ENCODE measurements around the gene SGTA. TPM values are rescaled to one million over a fixed set of nuclear protein-coding genes. Genes with fewer than 3 reads are reported as not detected.

Gene SGTA
- total and polyA plus RNA-seq, 2 of the 13 experiments (the other 11 are each of a cell fraction or from before 2014, with no cell fraction given) = 43.9 to 47.4 TPM

DNA sequence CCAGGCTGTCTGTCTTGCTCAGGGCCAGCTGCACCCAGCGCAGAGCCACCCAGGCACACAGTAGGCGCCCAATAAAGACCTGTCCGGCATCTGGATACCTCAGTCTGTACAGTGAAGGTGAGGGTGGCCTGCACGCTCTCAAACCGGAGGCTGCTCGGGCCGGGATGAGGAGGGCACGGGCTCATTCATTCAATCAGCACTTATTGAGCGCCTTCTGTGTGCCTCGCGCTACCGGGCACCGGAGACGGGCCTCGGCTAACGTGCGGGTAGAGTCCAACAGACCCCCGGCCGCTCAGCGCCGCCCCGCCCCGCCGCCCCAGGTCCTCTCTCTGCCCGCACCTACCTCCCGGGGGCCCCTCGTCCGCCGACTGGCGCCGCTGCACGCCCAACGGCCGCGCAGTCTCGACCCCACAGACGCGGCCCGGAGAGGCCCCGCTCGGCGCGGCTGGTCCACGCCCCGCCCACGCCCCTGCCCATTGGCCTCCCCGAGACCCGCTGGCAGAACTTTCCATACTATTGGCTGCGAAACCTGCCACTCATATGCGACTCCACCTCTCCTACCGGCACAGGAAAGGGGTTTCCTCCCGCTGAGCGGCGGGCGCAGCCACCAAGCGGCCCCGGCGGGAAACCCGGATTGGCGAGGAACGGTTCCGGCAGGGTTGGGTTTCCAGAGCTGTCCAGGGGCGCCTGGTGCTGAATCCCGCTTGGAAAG is 43.3 kb downstream of the SGTA start, which contains the start of gene SLC39A3 (continued):
- TF ChIP-seq ZNF484 (CRISPR knock-in tag; IDR thresholded peaks at IDR 0.05; ENCODE audit: borderline replicate concordance, low read depth) (peak; percentile 59; the same call in 1 of the 2 replicates), ZNF773 (CRISPR knock-in tag; IDR thresholded peaks at IDR 0.05; ENCODE audit: borderline replicate concordance) (peak; percentile 91), HOXD1 (CRISPR knock-in tag; IDR thresholded peaks at IDR 0.05) (peak; percentile 87), NBN (conservative IDR thresholded peaks at IDR 0.05) (no peak), ZBTB21 (CRISPR knock-in tag; IDR thresholded peaks at IDR 0.05) (peak; percentile 85), THAP11 (CRISPR knock-in tag; IDR thresholded peaks at IDR 0.05) (peak; percentile 95), NR2C2 (CRISPR knock-in tag; IDR thresholded peaks at IDR 0.05; ENCODE audit: borderline replicate concordance) (peak; percentile 82), ZNF510 (CRISPR knock-in tag; IDR thresholded peaks at IDR 0.05; ENCODE audit: low read depth) (0 out of 2 replicates have a peak, but pooled peaks have one; percentile 36), ZNF230 (CRISPR knock-in tag; IDR thresholded peaks at IDR 0.05) (peak; percentile 93), ZNF619 (CRISPR knock-in tag; IDR thresholded peaks at IDR 0.05) (peak; percentile 83; the same call in 1 of the 2 replicates), SIX1 (CRISPR knock-in tag; IDR thresholded peaks at IDR 0.05; ENCODE audit: borderline replicate concordance) (peak; percentile 97), SKI (IDR thresholded peaks at IDR 0.05; ENCODE audit: partially characterized antibody) (peak; percentile 93), ZNF737 (CRISPR knock-in tag; IDR thresholded peaks at IDR 0.05; ENCODE audit: borderline replicate concordance) (no peak), ADNP (CRISPR knock-in tag; IDR thresholded peaks at IDR 0.05) (peak; percentile 47; the same call in 1 of the 2 replicates), ZNF891 (CRISPR knock-in tag; IDR thresholded peaks at IDR 0.05) (peak; percentile 97), NFE2L1 (CRISPR knock-in tag; IDR thresholded peaks at IDR 0.05; ENCODE audit: borderline replicate concordance) (no peak), SSRP1 (CRISPR knock-in tag; IDR thresholded peaks at IDR 0.05) (peak; percentile 93), ZNF34 (CRISPR knock-in tag; IDR thresholded peaks at IDR 0.05; ENCODE audit: borderline replicate concordance) (no peak), XRCC5 (optimal IDR thresholded peaks at IDR 0.05; ENCODE audit: low read length) (peak; percentile 99), KDM5A (IDR thresholded peaks at IDR 0.05; ENCODE audit: borderline replicate concordance, low read length) (peak; percentile 86), CREM (IDR thresholded peaks at IDR 0.05) (peak; percentile 66; the same call in 1 of the 2 replicates), CREM (CRISPR knock-in tag; IDR thresholded peaks at IDR 0.05) (peak; percentile 11; the same call in 1 of the 2 replicates), MXI1 (IDR thresholded peaks at IDR 0.05; ENCODE audit: borderline replicate concordance, low read depth, low read length) (peak; percentile 92; the same call in 1 of the 3 replicates), RCOR2 (CRISPR knock-in tag; IDR thresholded peaks at IDR 0.05) (no peak; the same call in 1 of the 2 replicates), PLRG1 (conservative IDR thresholded peaks at IDR 0.05) (no peak)
- TF ChIP-seq, protein P1, sequence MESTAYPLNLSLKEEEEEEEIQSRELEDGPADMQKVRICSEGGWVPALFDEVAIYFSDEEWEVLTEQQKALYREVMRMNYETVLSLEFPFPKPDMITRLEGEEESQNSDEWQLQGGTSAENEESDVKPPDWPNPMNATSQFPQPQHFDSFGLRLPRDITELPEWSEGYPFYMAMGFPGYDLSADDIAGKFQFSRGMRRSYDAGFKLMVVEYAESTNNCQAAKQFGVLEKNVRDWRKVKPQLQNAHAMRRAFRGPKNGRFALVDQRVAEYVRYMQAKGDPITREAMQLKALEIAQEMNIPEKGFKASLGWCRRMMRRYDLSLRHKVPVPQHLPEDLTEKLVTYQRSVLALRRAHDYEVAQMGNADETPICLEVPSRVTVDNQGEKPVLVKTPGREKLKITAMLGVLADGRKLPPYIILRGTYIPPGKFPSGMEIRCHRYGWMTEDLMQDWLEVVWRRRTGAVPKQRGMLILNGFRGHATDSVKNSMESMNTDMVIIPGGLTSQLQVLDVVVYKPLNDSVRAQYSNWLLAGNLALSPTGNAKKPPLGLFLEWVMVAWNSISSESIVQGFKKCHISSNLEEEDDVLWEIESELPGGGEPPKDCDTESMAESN (CRISPR knock-in tag; conservative IDR thresholded peaks at IDR 0.05) = peak; percentile 90
- TF ChIP-seq, protein P2, sequence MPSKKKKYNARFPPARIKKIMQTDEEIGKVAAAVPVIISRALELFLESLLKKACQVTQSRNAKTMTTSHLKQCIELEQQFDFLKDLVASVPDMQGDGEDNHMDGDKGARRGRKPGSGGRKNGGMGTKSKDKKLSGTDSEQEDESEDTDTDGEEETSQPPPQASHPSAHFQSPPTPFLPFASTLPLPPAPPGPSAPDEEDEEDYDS (CRISPR knock-in tag; IDR thresholded peaks at IDR 0.05) = peak; percentile 78
- TF ChIP-seq, protein P3, sequence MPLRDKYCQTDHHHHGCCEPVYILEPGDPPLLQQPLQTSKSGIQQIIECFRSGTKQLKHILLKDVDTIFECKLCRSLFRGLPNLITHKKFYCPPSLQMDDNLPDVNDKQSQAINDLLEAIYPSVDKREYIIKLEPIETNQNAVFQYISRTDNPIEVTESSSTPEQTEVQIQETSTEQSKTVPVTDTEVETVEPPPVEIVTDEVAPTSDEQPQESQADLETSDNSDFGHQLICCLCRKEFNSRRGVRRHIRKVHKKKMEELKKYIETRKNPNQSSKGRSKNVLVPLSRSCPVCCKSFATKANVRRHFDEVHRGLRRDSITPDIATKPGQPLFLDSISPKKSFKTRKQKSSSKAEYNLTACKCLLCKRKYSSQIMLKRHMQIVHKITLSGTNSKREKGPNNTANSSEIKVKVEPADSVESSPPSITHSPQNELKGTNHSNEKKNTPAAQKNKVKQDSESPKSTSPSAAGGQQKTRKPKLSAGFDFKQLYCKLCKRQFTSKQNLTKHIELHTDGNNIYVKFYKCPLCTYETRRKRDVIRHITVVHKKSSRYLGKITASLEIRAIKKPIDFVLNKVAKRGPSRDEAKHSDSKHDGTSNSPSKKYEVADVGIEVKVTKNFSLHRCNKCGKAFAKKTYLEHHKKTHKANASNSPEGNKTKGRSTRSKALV (CRISPR knock-in tag; IDR thresholded peaks at IDR 0.05) = peak; percentile 71; the same call in 1 of the 2 replicates

Measured in HepG2 (cell line).